ENCODE data around the gene KATNAL2. TPM values are rescaled to one million over a fixed set of nuclear protein-coding genes. Genes with fewer than 3 reads are reported as not detected.

KATNAL2 gene
- total and polyA plus RNA-seq, 10 of the 15 experiments (the other 5 are each of a cell fraction or from before 2014, with no cell fraction given) = 0.20 to 2.4 (median 1.7) TPM

- Histone ChIP-seq H2AFZ (ENCODE audit: control insufficient read depth, low read depth, low read length) (no peak overlapping the region), H3K4me1 (ENCODE audit: control insufficient read depth, insufficient read depth, low read length) (no peaks in the 10 kb centered on the region), H3K36me3 (ENCODE audit: control insufficient read depth in 2 of 2, insufficient read depth in 2 of 2, low read length in 1 of 2) (peaks cover 0 to 2% of the 10 kb centered on the region in 2 experiments; a peak in 1 of 4 replicates), H3K9me3 (replicated peaks; ENCODE audit: control insufficient read depth, insufficient read depth, low read length) (peaks cover 13% of the 10 kb centered on the region), H3K27me3 (replicated peaks in 1 of 2; ENCODE audit: control insufficient read depth in 2 of 2, insufficient read depth in 2 of 2, low read length in 1 of 2) (no peaks in the 10 kb centered on the region), H3K4me2 (ENCODE audit: control insufficient read depth, insufficient read depth) (no peak overlapping the region), H4K20me1 (ENCODE audit: control insufficient read depth, insufficient read depth) (no peaks in the 10 kb centered on the region), H3K4me3 (no peak overlapping the region), H3K27ac (ENCODE audit: control insufficient read depth, insufficient read depth) (no peak overlapping the region), H3K79me2 (ENCODE audit: control insufficient read depth, insufficient read depth, low read length) (no peaks in the 10 kb centered on the region; the same call in none of the 2 replicates), H3K9ac (ENCODE audit: control insufficient read depth, insufficient read depth, low read length) (no peak overlapping the region)
- intact Hi-C loops (cut with micrococcal nuclease; ENCODE audit: unreplicated experiment) (no loop called here), in situ Hi-C loops (cut with MboI) (no loop called here)
- RAD21 ChIA-PET (ENCODE audit: unreplicated experiment) = interaction anchor here (1.0 kb wide), 1 partner anchor 14 kb away, joined by 3 read pairs; no protein-coding TSS in a partner anchor
- DNase-seq (ENCODE audit: low read depth, low spot score) (no peak), FAIRE-seq (peak; percentile 35), ATAC-seq (no peak)
- SMC1A ChIA-PET (ENCODE audit: uncharacterized antibody, unreplicated experiment) = interaction anchor here (1.1 to 1.4 kb wide), 3 partner anchors 10 to 38 kb away, joined by 3 to 4 read pairs (median 3); no protein-coding TSS in a partner anchor
- CTCF ChIA-PET = interaction anchor here (0.6 kb wide), 1 partner anchor 75 kb away, joined by 3 read pairs; no protein-coding TSS in a partner anchor
- 85% methylated on average over 15 of the region's 15 CpGs for WGBS (ENCODE audit: insufficient coverage, insufficient replicate concordance, low lambda C conversion rate, missing lambda C conversion rate)
- POLR2A ChIA-PET = interaction anchor here (1.0 kb wide), 1 partner anchor 10 kb away, joined by 3 read pairs; no protein-coding TSS in a partner anchor
- TF ChIP-seq KAT2A (conservative IDR thresholded peaks at IDR 0.05; ENCODE audit: control insufficient read depth, low read depth, low read length) (no peak), CBX5 (IDR thresholded peaks at IDR 0.05; ENCODE audit: low read depth) (peak; percentile 57; the same call in 1 of the 2 replicates)
- BruUV-seq (replicated peaks) = no TSS peak
Measured at GRCh38 chr18:46877329-46877987, 39.9 kb upstream of the KATNAL2 start.

- no peaks in the 10 kb centered on the region for H3K27me3 ChIP-seq (replicated peaks in 1 of 2; ENCODE audit: control insufficient read depth in 2 of 2, insufficient read depth in 2 of 2, low read length in 1 of 2)
- ChIA-PET POLR2A (no interaction called here), CTCF (no interaction called here), SMC1A (ENCODE audit: uncharacterized antibody, unreplicated experiment) (no interaction called here), RAD21 (ENCODE audit: unreplicated experiment) (no interaction called here)
- intact Hi-C loops (cut with micrococcal nuclease; ENCODE audit: unreplicated experiment) = no loop called here
- no peaks in the 10 kb centered on the region for H3K4me1 ChIP-seq (ENCODE audit: control insufficient read depth, insufficient read depth, low read length)
- no peak for ATAC-seq
- H2AFZ ChIP-seq (ENCODE audit: control insufficient read depth, low read depth, low read length) = no peak overlapping the region
- H3K9ac ChIP-seq (ENCODE audit: control insufficient read depth, insufficient read depth, low read length) = no peak overlapping the region
- no peak for FAIRE-seq
- WGBS (ENCODE audit: insufficient coverage, insufficient replicate concordance, low lambda C conversion rate, missing lambda C conversion rate) = 88% methylated on average over 4 of the region's 4 CpGs
- H3K27ac ChIP-seq (ENCODE audit: control insufficient read depth, insufficient read depth) = no peak overlapping the region
- BruUV-seq (replicated peaks) = no TSS peak
- peaks cover 9% of the 10 kb centered on the region for H3K79me2 ChIP-seq (ENCODE audit: control insufficient read depth, insufficient read depth, low read length)
- peaks cover 4% of the 10 kb centered on the region for H3K9me3 ChIP-seq (replicated peaks; ENCODE audit: control insufficient read depth, insufficient read depth, low read length)
- in situ Hi-C loops (cut with MboI) = no loop called here
- H3K36me3 ChIP-seq (ENCODE audit: control insufficient read depth in 2 of 2, insufficient read depth in 2 of 2, low read length in 1 of 2) = peaks cover 0 to 2% of the 10 kb centered on the region in 2 experiments; a peak in 1 of 4 replicates
- H3K4me2 ChIP-seq (ENCODE audit: control insufficient read depth, insufficient read depth) = no peak overlapping the region
- H3K4me3 ChIP-seq = no peak overlapping the region
- DNase-seq (ENCODE audit: low read depth, low spot score) = no peak
- no peaks in the 10 kb centered on the region for H4K20me1 ChIP-seq (ENCODE audit: control insufficient read depth, insufficient read depth)
- no peak for TF ChIP-seq RUNX3 (IDR thresholded peaks at IDR 0.05; ENCODE audit: low read length)
- TF ChIP-seq ETV6 (conservative IDR thresholded peaks at IDR 0.05 in 1 of 2, IDR thresholded peaks at IDR 0.05 in 1 of 2; ENCODE audit: borderline replicate concordance in 1 of 2, low read depth in 1 of 2) = no peak
- TF ChIP-seq TCF12 (IDR thresholded peaks at IDR 0.05; ENCODE audit: low read depth, low read length) = no peak
- no peak for TF ChIP-seq SMC3 (IDR thresholded peaks at IDR 0.05; ENCODE audit: borderline replicate concordance, low read length)
- no peak for TF ChIP-seq IRF3 (IDR thresholded peaks at IDR 0.05)
- TF ChIP-seq USF1 (IDR thresholded peaks at IDR 0.05; ENCODE audit: borderline replicate concordance, extremely low read length, insufficient read depth, low read depth, low read length) = no peak
- TF ChIP-seq KAT2A (conservative IDR thresholded peaks at IDR 0.05; ENCODE audit: control insufficient read depth, low read depth, low read length) = no peak
- TF ChIP-seq ATF2 (IDR thresholded peaks at IDR 0.05; ENCODE audit: low read length) = no peak
Measured at GRCh38 chr18:46883180-46883579, 34.2 kb upstream of the KATNAL2 start.
